ENCODE measurements around the gene PCDH15.

PCDH15 gene

GRCh38 chr10:53898532-53898931 lies 902.5 kb downstream of the PCDH15 start:
- DNase-seq (ENCODE audit: low spot score) = no peak
- H2BK120ac ChIP-seq (ENCODE audit: low read depth, low read length) = no peak overlapping the region
- no peak overlapping the region for H2BK15ac ChIP-seq (ENCODE audit: low read length)
- no peak overlapping the region for H2AK5ac ChIP-seq (ENCODE audit: low read depth, low read length)
- no peak overlapping the region for H3K4me2 ChIP-seq (ENCODE audit: insufficient read depth, low read length, poor library complexity, severe bottlenecking)
- no peak overlapping the region for H4K8ac ChIP-seq (ENCODE audit: low read depth, low read length)
- H3K18ac ChIP-seq (ENCODE audit: low read length) = no peak overlapping the region
- no CpG with 5 or more reads among the region's 1 CpG for WGBS, 2 donors (ENCODE audit: extremely low coverage in 2 of 2, insufficient read length in 2 of 2, insufficient replicate concordance in 1 of 2)
- no peaks in the 10 kb centered on the region for H3K9me3 ChIP-seq (replicated peaks in 1 of 2; ENCODE audit: control insufficient read depth in 2 of 2, insufficient read depth in 1 of 2, low read depth in 1 of 2, low read length in 2 of 2)
- H2BK12ac ChIP-seq (ENCODE audit: low read length) = no peak overlapping the region
- no peaks in the 10 kb centered on the region for H3K4me1 ChIP-seq (ENCODE audit: control insufficient read depth in 2 of 2, insufficient read depth in 1 of 2, low read depth in 1 of 2, low read length in 2 of 2)
- H3K9ac ChIP-seq (ENCODE audit: low read depth, low read length, poor library complexity) = no peak overlapping the region
- no peaks in the 10 kb centered on the region for H3K27me3 ChIP-seq (ENCODE audit: control insufficient read depth in 3 of 3, insufficient read depth in 3 of 3, low read depth in 1 of 3, low read length in 3 of 3)
- no peak overlapping the region for H3K23ac ChIP-seq (ENCODE audit: low read depth, low read length, poor library complexity)
- H3K36me3 ChIP-seq (replicated peaks in 1 of 2; ENCODE audit: control insufficient read depth in 2 of 2, insufficient read depth in 2 of 2, low read length in 2 of 2) = no peaks in the 10 kb centered on the region
- no peak overlapping the region for H3K27ac ChIP-seq (replicated peaks; ENCODE audit: low read length)
- no peak overlapping the region for H3K4ac ChIP-seq (ENCODE audit: low read length)
- H2BK5ac ChIP-seq (ENCODE audit: low read length) = no peak overlapping the region
- no peak overlapping the region for H4K91ac ChIP-seq (ENCODE audit: low read depth, low read length, poor library complexity)
- H3K4me3 ChIP-seq (ENCODE audit: low read length in 2 of 2) = no peak overlapping the region
- no peaks in the 10 kb centered on the region for H3K79me1 ChIP-seq (ENCODE audit: low read depth, low read length)
- no peak overlapping the region for H3K14ac ChIP-seq (ENCODE audit: low read length)
- no peak overlapping the region for H2AFZ ChIP-seq (ENCODE audit: low read length)

GRCh38 chr10:53894145-53894544 lies 906.9 kb downstream of the PCDH15 start:
- WGBS, 2 donors (ENCODE audit: extremely low coverage in 2 of 2, insufficient read length in 2 of 2, insufficient replicate concordance in 1 of 2) = no CpG with 5 or more reads among the region's 5 CpGs
- no peak overlapping the region for H2BK5ac ChIP-seq (ENCODE audit: low read length)
- no peaks in the 10 kb centered on the region for H3K79me1 ChIP-seq (ENCODE audit: low read depth, low read length)
- no peak overlapping the region for H2AFZ ChIP-seq (ENCODE audit: low read length)
- H3K23ac ChIP-seq (ENCODE audit: low read depth, low read length, poor library complexity) = no peak overlapping the region
- H3K27ac ChIP-seq (replicated peaks; ENCODE audit: low read length) = no peak overlapping the region
- H2BK15ac ChIP-seq (ENCODE audit: low read length) = no peak overlapping the region
- no peak overlapping the region for H2AK5ac ChIP-seq (ENCODE audit: low read depth, low read length)
- H3K4me2 ChIP-seq (ENCODE audit: insufficient read depth, low read length, poor library complexity, severe bottlenecking) = no peak overlapping the region
- no peak overlapping the region for H4K91ac ChIP-seq (ENCODE audit: low read depth, low read length, poor library complexity)
- no peaks in the 10 kb centered on the region for H3K27me3 ChIP-seq (ENCODE audit: control insufficient read depth in 3 of 3, insufficient read depth in 3 of 3, low read depth in 1 of 3, low read length in 3 of 3)
- no peak overlapping the region for H4K8ac ChIP-seq (ENCODE audit: low read depth, low read length)
- no peak overlapping the region for H3K4ac ChIP-seq (ENCODE audit: low read length)
- no peaks in the 10 kb centered on the region for H3K4me1 ChIP-seq (ENCODE audit: control insufficient read depth in 2 of 2, insufficient read depth in 1 of 2, low read depth in 1 of 2, low read length in 2 of 2)
- no peak overlapping the region for H2BK12ac ChIP-seq (ENCODE audit: low read length)
- no peak overlapping the region for H3K4me3 ChIP-seq (ENCODE audit: low read length in 2 of 2)
- no peak overlapping the region for H3K18ac ChIP-seq (ENCODE audit: low read length)
- no peak overlapping the region for H2BK120ac ChIP-seq (ENCODE audit: low read depth, low read length)
- DNase-seq (ENCODE audit: low spot score) = no peak
- H3K14ac ChIP-seq (ENCODE audit: low read length) = no peak overlapping the region
- no peaks in the 10 kb centered on the region for H3K9me3 ChIP-seq (replicated peaks in 1 of 2; ENCODE audit: control insufficient read depth in 2 of 2, insufficient read depth in 1 of 2, low read depth in 1 of 2, low read length in 2 of 2)
- H3K9ac ChIP-seq (ENCODE audit: low read depth, low read length, poor library complexity) = no peak overlapping the region
- no peaks in the 10 kb centered on the region for H3K36me3 ChIP-seq (replicated peaks in 1 of 2; ENCODE audit: control insufficient read depth in 2 of 2, insufficient read depth in 2 of 2, low read length in 2 of 2)

- no peak overlapping the region for H4K8ac ChIP-seq (ENCODE audit: low read depth, low read length)
- H3K9ac ChIP-seq (ENCODE audit: low read depth, low read length, poor library complexity) = no peak overlapping the region
- no peak overlapping the region for H3K14ac ChIP-seq (ENCODE audit: low read length)
- H3K27ac ChIP-seq (replicated peaks; ENCODE audit: low read length) = no peak overlapping the region
- H3K18ac ChIP-seq (ENCODE audit: low read length) = no peak overlapping the region
- H3K79me1 ChIP-seq (ENCODE audit: low read depth, low read length) = no peaks in the 10 kb centered on the region
- no peak overlapping the region for H3K4me2 ChIP-seq (ENCODE audit: insufficient read depth, low read length, poor library complexity, severe bottlenecking)
- H2AFZ ChIP-seq (ENCODE audit: low read length) = no peak overlapping the region
- H2BK120ac ChIP-seq (ENCODE audit: low read depth, low read length) = no peak overlapping the region
- H2BK5ac ChIP-seq (ENCODE audit: low read length) = no peak overlapping the region
- H3K36me3 ChIP-seq (replicated peaks in 1 of 2; ENCODE audit: control insufficient read depth in 2 of 2, insufficient read depth in 2 of 2, low read length in 2 of 2) = no peaks in the 10 kb centered on the region
- no peak overlapping the region for H3K4ac ChIP-seq (ENCODE audit: low read length)
- no peak overlapping the region for H2AK5ac ChIP-seq (ENCODE audit: low read depth, low read length)
- no peak overlapping the region for H3K4me3 ChIP-seq (ENCODE audit: low read length in 2 of 2)
- no peaks in the 10 kb centered on the region for H3K4me1 ChIP-seq (ENCODE audit: control insufficient read depth in 2 of 2, insufficient read depth in 1 of 2, low read depth in 1 of 2, low read length in 2 of 2)
- no peak overlapping the region for H4K91ac ChIP-seq (ENCODE audit: low read depth, low read length, poor library complexity)
- H3K23ac ChIP-seq (ENCODE audit: low read depth, low read length, poor library complexity) = no peak overlapping the region
- no peak overlapping the region for H2BK15ac ChIP-seq (ENCODE audit: low read length)
- H3K9me3 ChIP-seq (replicated peaks in 1 of 2; ENCODE audit: control insufficient read depth in 2 of 2, insufficient read depth in 1 of 2, low read depth in 1 of 2, low read length in 2 of 2) = no peaks in the 10 kb centered on the region
- WGBS, 2 donors (ENCODE audit: extremely low coverage in 2 of 2, insufficient read length in 2 of 2, insufficient replicate concordance in 1 of 2) = no CpG with 5 or more reads among the region's 1 CpG
- H2BK12ac ChIP-seq (ENCODE audit: low read length) = no peak overlapping the region
- no peak for DNase-seq (ENCODE audit: low spot score)
- no peaks in the 10 kb centered on the region for H3K27me3 ChIP-seq (ENCODE audit: control insufficient read depth in 3 of 3, insufficient read depth in 3 of 3, low read depth in 1 of 3, low read length in 3 of 3)
Observed at GRCh38 chr10:53893061-53893460, 908.0 kb downstream of the PCDH15 start.

- no peak overlapping the region for H3K4me2 ChIP-seq (ENCODE audit: insufficient read depth, low read length, poor library complexity, severe bottlenecking)
- no peaks in the 10 kb centered on the region for H3K36me3 ChIP-seq (replicated peaks in 1 of 2; ENCODE audit: control insufficient read depth in 2 of 2, insufficient read depth in 2 of 2, low read length in 2 of 2)
- no peaks in the 10 kb centered on the region for H3K9me3 ChIP-seq (replicated peaks in 1 of 2; ENCODE audit: control insufficient read depth in 2 of 2, insufficient read depth in 1 of 2, low read depth in 1 of 2, low read length in 2 of 2)
- H3K14ac ChIP-seq (ENCODE audit: low read length) = no peak overlapping the region
- no peak overlapping the region for H4K91ac ChIP-seq (ENCODE audit: low read depth, low read length, poor library complexity)
- no peak overlapping the region for H3K4ac ChIP-seq (ENCODE audit: low read length)
- no peak overlapping the region for H3K23ac ChIP-seq (ENCODE audit: low read depth, low read length, poor library complexity)
- H2AFZ ChIP-seq (ENCODE audit: low read length) = no peak overlapping the region
- H3K27me3 ChIP-seq (ENCODE audit: control insufficient read depth in 3 of 3, insufficient read depth in 3 of 3, low read depth in 1 of 3, low read length in 3 of 3) = no peaks in the 10 kb centered on the region
- DNase-seq (ENCODE audit: low spot score) = no peak
- no peaks in the 10 kb centered on the region for H3K79me1 ChIP-seq (ENCODE audit: low read depth, low read length)
- no peak overlapping the region for H3K18ac ChIP-seq (ENCODE audit: low read length)
- no CpG with 5 or more reads among the region's 9 CpGs for WGBS, 2 donors (ENCODE audit: extremely low coverage in 2 of 2, insufficient read length in 2 of 2, insufficient replicate concordance in 1 of 2)
- no peak overlapping the region for H2BK5ac ChIP-seq (ENCODE audit: low read length)
- H2AK5ac ChIP-seq (ENCODE audit: low read depth, low read length) = no peak overlapping the region
- no peaks in the 10 kb centered on the region for H3K4me1 ChIP-seq (ENCODE audit: control insufficient read depth in 2 of 2, insufficient read depth in 1 of 2, low read depth in 1 of 2, low read length in 2 of 2)
- no peak overlapping the region for H4K8ac ChIP-seq (ENCODE audit: low read depth, low read length)
- H3K27ac ChIP-seq (replicated peaks; ENCODE audit: low read length) = no peak overlapping the region
- H3K9ac ChIP-seq (ENCODE audit: low read depth, low read length, poor library complexity) = no peak overlapping the region
- no peak overlapping the region for H2BK120ac ChIP-seq (ENCODE audit: low read depth, low read length)
- no peak overlapping the region for H2BK15ac ChIP-seq (ENCODE audit: low read length)
- no peak overlapping the region for H2BK12ac ChIP-seq (ENCODE audit: low read length)
- no peak overlapping the region for H3K4me3 ChIP-seq (ENCODE audit: low read length in 2 of 2)
Observed at GRCh38 chr10:53886325-53887300, 914.4 kb downstream of the PCDH15 start.

Measured in neuronal stem cell (in vitro differentiated cells).